Measurements from ENCODE around the gene NOS1AP.

- no peak for TF ChIP-seq CTCF (conservative IDR thresholded peaks at IDR 0.05; ENCODE audit: low read depth, low read length)
- no peak for TF ChIP-seq EZH2 (IDR thresholded peaks at IDR 0.05; ENCODE audit: low read length, unreplicated experiment)
Observed at GRCh38 chr1:162407539-162407938, 338.0 kb downstream of the NOS1AP start.
